Measurements from ENCODE around the gene CKS1B.

Gene CKS1B

GRCh38 chr1:155015527-155016230, 41.2 kb downstream of the CKS1B start:
- DNase-seq (ENCODE audit: low read depth) = no peak

DNA sequence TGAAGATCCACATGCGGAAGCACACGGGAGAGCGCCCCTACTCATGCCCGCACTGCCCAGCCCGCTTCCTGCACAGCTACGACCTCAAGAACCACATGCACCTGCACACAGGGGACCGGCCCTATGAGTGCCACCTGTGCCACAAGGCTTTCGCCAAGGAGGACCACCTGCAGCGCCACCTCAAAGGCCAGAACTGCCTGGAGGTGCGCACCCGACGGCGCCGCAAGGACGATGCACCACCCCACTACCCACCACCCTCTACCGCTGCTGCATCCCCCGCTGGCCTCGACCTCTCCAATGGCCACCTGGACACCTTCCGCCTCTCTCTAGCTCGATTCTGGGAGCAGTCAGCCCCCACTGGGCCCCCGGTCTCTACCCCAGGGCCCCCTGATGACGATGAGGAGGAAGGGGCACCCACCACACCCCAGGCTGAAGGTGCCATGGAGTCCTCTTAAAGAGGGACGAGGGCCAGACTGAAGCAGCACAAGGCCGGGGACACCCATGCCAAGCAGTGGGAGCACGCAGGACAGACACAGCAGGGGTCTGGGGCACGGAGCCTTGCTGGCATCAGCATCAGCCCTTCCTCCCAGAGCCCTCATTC, 41.9 kb downstream of the CKS1B start:
- no peak for DNase-seq (ENCODE audit: low read depth)

- DNase-seq (ENCODE audit: low read depth) = peak; percentile 80
These were observed 42.8 kb downstream of the CKS1B start for GRCh38 chr1:155017041-155017945.

DNA sequence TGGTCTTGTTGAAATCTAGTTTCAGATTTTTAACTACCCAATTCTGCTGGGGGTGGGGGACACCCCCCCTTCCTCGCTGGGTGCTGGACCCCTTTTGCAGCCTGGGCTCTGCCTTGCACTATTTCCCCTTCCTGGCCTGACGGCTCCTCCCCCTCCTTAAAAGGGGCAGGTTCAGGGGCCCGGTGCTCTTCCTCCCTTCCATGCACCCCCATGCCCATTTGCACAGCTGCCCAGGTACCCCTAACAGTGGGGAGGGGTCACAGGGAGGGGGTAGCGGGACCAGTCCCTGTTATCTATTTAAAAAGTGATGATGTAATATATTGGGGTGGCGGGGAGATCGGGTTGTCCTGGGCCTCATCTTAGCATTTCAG, 43.5 kb downstream of the CKS1B start:
- no peak for DNase-seq (ENCODE audit: low read depth)

DNA sequence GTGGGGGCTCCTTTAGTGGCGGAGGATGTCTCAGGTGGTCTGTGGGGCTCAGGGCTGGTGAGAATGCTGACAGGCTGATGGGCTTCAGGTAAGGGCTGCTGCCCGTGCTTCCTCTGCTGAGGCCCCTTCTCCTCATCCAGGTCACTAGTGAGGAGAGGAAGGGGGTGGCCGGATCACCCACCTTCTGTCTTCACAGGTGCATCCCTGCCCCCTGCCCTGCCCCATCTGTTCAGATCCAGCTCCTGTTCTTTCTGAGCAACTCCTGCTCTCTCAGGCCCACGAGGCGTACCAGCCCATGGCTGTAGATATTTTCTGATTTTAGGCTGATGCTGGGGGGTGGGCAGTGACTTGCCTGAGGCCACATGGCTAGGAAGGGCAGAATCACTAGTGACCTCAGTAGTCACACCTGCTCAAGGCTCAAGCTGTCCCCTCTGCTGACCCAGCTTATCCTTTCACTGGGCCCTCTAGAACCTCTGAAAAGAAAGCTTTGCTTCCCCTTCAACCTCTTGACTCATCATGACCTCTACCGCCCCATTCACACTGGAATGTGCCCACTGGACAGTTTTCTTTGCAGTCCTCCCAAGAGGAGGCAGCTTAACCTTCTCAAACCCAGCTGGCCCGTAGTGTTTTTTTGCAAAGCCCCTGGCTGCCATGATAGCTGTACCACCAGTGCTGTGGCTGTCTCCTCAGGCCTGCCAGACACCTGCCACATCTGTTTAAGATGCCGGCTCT, 44.3 kb downstream of the CKS1B start:
- DNase-seq (ENCODE audit: low read depth) = no peak

- no peak for DNase-seq (ENCODE audit: low read depth)
These were observed 45.1 kb downstream of the CKS1B start for GRCh38 chr1:155019377-155020245.

- DNase-seq (ENCODE audit: low read depth) = no peak
These were observed 47.9 kb downstream of the CKS1B start for GRCh38 chr1:155022136-155022926.

DNA sequence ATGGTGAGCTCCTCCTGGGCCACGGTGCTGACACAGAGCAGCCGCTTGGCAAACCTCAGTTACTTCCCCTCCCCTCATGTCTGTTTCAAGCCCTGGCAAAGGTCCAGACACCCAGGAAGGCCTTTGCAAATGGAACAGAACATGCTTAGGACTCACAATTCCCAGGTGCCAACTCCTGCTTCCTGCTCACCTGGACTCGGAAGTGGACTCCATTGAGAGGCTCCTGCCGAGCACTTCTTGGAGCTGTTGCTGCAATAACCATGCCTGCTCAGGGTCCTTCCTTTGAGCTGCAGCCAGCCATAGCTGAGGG, 48.4 kb downstream of the CKS1B start:
- no peak for DNase-seq (ENCODE audit: low read depth)

DNA sequence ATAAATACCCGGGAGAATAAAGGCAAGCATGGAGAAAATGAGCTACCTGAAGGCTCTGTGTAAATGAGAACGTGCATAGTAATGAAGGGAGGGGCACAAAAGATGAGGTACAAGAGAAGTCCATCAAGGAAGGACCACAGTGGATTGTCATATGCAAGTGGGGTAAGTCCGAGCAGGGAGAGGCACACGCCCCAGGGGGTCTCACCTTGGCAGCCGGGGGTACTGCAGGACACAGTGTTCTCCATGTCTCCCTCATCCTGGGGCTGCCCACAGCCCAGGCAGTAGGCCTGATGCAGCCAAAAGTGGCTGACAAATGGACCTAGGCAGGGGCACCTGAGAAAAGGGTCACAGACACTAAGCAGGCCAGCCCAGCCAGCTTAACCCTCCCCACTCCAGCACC, 49.1 kb downstream of the CKS1B start:
- no peak for DNase-seq (ENCODE audit: low read depth)

DNA sequence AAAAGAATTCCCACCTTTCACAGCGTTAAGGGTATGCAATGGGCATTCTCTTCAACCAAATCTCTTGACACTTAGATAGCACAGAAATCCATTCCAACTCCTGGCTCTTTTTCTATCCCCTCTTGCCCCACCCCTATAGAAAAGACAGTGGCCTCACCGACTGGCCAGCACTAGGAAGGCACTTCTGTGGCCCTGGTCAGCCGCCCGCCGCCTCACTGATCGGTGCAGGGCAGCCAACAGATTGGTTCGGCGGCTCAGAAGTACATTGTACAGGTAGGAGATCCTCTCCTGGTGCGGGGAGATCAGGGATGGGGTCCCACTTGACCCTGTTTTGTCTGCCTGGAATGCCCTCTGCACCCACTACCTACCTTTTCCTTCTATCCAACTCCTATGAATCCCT, 49.8 kb downstream of the CKS1B start:
- DNase-seq (ENCODE audit: low read depth) = no peak

DNA sequence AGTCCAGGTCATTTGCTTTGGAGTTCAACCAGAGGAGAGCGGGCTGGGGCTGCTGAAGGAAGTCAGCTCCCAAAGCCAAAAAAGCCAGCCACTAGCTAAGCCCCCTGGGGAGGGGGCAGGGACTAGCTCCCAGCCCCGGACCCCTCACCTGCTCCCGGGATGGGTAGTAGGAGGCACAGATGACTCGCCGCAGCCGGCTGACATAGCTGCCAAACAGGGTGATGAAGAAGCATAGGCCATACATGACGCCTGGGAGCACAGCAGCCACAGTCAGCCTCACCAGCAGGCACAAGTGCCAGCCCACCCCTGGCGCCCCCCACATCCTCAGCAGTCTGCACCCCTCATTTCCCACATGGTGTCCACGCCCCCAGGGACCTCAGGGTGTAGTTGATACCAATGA, 51.7 kb downstream of the CKS1B start:
- DNase-seq (ENCODE audit: low read depth) = no peak

- DNase-seq (ENCODE audit: low read depth) = no peak
These were observed 52.1 kb downstream of the CKS1B start for GRCh38 chr1:155026588-155026987.
